ENCODE results near the gene AP2A2.

Gene AP2A2

DNA sequence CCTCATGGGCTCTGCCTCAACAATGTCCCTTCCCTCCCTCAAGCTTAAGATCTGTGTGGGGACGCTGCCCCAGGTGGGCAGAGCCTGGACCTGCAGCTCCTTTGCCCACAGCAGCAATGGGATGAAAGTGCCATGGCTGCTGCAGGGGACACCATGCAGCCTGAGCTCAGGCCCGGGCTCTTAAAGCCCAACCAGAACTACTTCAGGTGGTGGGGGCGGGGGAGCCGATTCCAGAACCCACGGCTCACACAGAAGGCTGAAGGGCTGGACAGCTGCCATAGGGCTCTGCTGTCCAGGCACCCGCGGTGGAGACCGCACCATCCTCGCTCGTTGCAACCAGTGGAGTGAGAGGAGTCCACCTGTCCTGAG lies 27.5 kb upstream of the AP2A2 start:
- in situ Hi-C loops (cut with HindIII; ENCODE audit: low sequenced_read_pairs) = no loop called here
- TF ChIP-seq, protein P1, sequence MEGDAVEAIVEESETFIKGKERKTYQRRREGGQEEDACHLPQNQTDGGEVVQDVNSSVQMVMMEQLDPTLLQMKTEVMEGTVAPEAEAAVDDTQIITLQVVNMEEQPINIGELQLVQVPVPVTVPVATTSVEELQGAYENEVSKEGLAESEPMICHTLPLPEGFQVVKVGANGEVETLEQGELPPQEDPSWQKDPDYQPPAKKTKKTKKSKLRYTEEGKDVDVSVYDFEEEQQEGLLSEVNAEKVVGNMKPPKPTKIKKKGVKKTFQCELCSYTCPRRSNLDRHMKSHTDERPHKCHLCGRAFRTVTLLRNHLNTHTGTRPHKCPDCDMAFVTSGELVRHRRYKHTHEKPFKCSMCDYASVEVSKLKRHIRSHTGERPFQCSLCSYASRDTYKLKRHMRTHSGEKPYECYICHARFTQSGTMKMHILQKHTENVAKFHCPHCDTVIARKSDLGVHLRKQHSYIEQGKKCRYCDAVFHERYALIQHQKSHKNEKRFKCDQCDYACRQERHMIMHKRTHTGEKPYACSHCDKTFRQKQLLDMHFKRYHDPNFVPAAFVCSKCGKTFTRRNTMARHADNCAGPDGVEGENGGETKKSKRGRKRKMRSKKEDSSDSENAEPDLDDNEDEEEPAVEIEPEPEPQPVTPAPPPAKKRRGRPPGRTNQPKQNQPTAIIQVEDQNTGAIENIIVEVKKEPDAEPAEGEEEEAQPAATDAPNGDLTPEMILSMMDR (IDR thresholded peaks at IDR 0.05; ENCODE audit: low read depth, low read length, missing control alignments) = peak; percentile 59
- DNase-seq (ENCODE audit: low read depth) = no peak

DNA sequence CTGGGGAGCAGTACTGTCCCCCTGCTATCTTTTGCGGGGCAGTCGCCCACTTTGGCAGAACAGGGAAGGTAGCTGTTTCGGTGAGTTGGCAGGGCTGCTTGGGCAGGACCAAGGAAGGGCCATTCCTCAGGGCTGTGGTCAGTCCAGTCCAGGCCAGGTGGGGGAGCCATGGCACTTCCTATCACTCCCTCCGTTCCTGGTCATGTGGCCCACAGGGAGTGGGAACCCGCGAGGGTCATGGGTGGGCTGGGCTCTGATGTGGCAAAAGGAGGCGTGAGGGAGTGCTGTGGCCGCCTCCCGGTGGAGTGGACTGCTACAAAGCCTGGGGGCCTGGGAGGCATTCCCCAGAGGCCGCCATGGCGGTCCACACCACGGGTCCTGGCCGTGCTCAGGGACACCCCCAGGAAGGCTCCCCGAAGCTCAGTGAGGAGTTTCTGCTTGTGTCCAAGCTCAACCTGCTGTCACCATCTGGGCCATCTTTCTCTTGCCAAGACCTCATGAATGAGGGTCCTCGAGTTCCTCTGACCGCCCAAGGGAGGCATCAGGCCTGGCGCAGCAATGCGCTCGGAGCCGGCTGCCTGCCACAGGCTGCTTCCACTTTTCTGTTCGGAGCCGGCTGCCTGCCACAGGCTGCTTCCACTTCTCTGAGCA lies 27.0 kb upstream of the AP2A2 start:
- no peak for DNase-seq (ENCODE audit: low read depth)
- TF ChIP-seq, protein P1 (IDR thresholded peaks at IDR 0.05; ENCODE audit: low read depth, low read length, missing control alignments) = peak; percentile 25
- H3K4me3 ChIP-seq (ENCODE audit: low read depth, low read length) = no peak overlapping the region
- in situ Hi-C loops (cut with HindIII; ENCODE audit: low sequenced_read_pairs) = no loop called here

More for the DNA sequence above, 27.5 kb upstream of the AP2A2 start:
- no peak overlapping the region for H3K4me3 ChIP-seq (ENCODE audit: low read depth, low read length)

DNA sequence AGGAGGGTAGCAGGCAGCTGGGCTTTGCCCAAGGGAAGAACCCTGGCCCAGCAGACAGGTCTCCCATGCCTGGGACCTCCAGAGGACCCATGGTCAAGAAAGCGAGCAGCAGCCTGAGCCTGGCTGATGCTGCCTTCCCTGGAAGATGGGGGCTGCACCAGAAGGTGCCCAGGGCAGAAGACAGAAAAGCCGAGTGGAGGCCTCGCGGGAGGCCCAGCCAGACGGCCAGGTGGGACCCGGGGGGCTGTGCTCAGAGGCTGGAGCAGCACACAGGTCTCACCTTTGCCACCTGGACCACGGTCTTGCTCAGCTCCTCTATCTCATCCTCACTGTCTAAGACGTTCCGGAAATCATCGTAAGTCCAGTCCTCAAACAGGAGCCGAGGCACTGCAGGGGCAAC lies 25.9 kb upstream of the AP2A2 start:
- no peak for DNase-seq (ENCODE audit: low read depth)
- no peak overlapping the region for H3K4me3 ChIP-seq (ENCODE audit: low read depth, low read length)
- in situ Hi-C loops (cut with HindIII; ENCODE audit: low sequenced_read_pairs) = no loop called here
- TF ChIP-seq, protein P1 (IDR thresholded peaks at IDR 0.05; ENCODE audit: low read depth, low read length, missing control alignments) = no peak

DNA sequence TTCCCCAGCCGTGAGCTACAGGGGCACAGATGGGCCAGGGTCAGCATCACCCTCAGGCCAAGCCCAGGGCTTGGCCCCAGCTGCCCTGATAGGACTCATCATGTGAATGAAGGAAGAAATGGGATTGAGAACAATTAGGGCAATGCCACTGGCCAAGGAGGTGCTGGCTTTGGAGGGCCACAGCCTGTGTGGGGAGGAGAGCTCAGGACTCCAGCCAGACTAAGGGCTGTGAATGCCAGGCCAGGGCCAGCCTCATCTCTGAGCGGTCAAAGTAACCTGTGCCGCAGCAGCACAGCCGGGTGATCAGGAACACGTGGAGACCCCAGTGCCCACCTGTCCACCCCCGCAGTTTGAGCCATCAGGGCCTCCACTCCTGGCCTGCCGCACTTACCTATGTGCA lies 25.1 kb upstream of the AP2A2 start:
- in situ Hi-C loops (cut with HindIII; ENCODE audit: low sequenced_read_pairs) = no loop called here
- no peak for DNase-seq (ENCODE audit: low read depth)
- TF ChIP-seq, protein P1 (IDR thresholded peaks at IDR 0.05; ENCODE audit: low read depth, low read length, missing control alignments) = no peak
- no peak overlapping the region for H3K4me3 ChIP-seq (ENCODE audit: low read depth, low read length)

DNA sequence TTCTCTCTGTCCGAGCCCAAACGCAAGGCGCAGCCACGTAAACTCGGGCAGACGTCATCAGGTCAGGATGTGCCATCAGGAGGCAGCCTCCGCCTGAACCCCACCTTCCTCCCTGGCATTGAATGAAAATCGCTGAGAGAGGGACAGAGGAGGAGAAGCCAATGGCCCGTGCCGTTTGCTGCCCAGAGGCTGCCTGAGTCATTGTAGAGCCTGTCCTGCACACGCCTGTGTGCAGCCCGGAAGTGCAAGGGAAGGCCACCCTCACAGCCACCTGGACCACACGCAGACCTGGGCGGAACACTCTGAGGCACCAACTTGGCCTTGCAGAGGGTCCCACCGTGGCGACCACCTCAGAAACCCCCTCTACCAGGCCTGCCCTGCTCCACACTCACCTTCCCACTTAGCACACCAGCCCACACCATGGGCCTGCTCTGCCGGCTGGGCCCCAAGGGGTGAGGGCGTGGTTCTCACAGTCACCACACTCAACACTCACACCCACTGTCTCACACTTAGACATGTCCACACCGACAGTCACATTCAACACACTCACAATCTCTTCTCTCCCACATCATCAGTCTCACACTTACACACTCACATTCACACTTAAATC lies 24.1 kb upstream of the AP2A2 start:
- DNase-seq (ENCODE audit: low read depth) = no peak
- TF ChIP-seq, protein P1 (IDR thresholded peaks at IDR 0.05; ENCODE audit: low read depth, low read length, missing control alignments) = no peak
- in situ Hi-C loops (cut with HindIII; ENCODE audit: low sequenced_read_pairs) = no loop called here
- H3K4me3 ChIP-seq (ENCODE audit: low read depth, low read length) = no peak overlapping the region

DNA sequence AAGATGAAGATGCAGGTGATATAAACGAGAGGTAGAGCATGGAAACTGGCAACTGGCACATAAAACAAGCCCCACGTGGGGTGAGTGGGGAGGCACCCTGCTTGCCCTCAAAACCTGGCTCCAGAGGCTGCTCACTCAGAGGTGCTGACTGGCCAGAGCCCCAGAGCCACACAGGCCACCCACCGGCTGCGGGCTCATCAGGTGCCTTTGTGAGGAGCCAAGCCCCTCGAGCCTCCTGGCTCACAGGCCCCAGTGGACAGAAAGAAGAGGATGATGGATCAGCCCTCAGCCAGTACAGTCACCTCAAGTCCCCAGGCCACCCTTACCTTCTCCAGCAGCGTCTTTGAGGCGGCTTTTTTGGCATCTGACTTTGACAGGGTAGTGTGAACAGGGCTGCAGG lies 21.3 kb upstream of the AP2A2 start:
- DNase-seq (ENCODE audit: low read depth) = no peak
- in situ Hi-C loops (cut with HindIII; ENCODE audit: low sequenced_read_pairs) = no loop called here
- H3K4me3 ChIP-seq (ENCODE audit: low read depth, low read length) = no peak overlapping the region
- TF ChIP-seq, protein P1 (IDR thresholded peaks at IDR 0.05; ENCODE audit: low read depth, low read length, missing control alignments) = no peak

All from astrocyte of the cerebellum (primary cell).